ENCODE measurements around the gene G6PC2. TPM values are rescaled to one million over a fixed set of nuclear protein-coding genes. Genes with fewer than 3 reads are reported as not detected.

The G6PC2 gene
- polyA plus RNA-seq, 4 donors: 0.04 to 0.21 (median 0.13) TPM; not detected in 1

GRCh38 chr2:168941297-168941696 is 40.2 kb downstream of the G6PC2 start:
- no peak for DNase-seq (ENCODE audit: low read depth in 4 of 4, low spot score in 2 of 4)

- DNase-seq (ENCODE audit: low read depth in 4 of 4, low spot score in 2 of 4): no peak
Observed at GRCh38 chr2:168944065-168944464, 43.0 kb downstream of the G6PC2 start.

GRCh38 chr2:168945508-168945907 is 44.4 kb downstream of the G6PC2 start:
- DNase-seq (ENCODE audit: low read depth in 4 of 4, low spot score in 2 of 4): no peak

- DNase-seq (ENCODE audit: low read depth in 4 of 4, low spot score in 2 of 4): no peak
Observed at GRCh38 chr2:168948621-168949212, 47.6 kb downstream of the G6PC2 start.

GRCh38 chr2:168949324-168949723 is 48.2 kb downstream of the G6PC2 start:
- no peak for DNase-seq (ENCODE audit: low read depth in 4 of 4, low spot score in 2 of 4)

GRCh38 chr2:168951871-168952270 is 50.8 kb downstream of the G6PC2 start:
- no peak for DNase-seq (ENCODE audit: low read depth in 4 of 4, low spot score in 2 of 4)

GRCh38 chr2:168952424-168952823 is 51.3 kb downstream of the G6PC2 start:
- no peak for DNase-seq (ENCODE audit: low read depth in 4 of 4, low spot score in 2 of 4)

- no peak for DNase-seq (ENCODE audit: low read depth in 4 of 4, low spot score in 2 of 4)
Observed at GRCh38 chr2:168954256-168954655, 53.2 kb downstream of the G6PC2 start.

- DNase-seq (ENCODE audit: low read depth in 4 of 4, low spot score in 2 of 4): no peak
Observed at GRCh38 chr2:168955321-168955720, 54.2 kb downstream of the G6PC2 start.

- no peak for DNase-seq (ENCODE audit: low read depth in 4 of 4, low spot score in 2 of 4)
Observed at GRCh38 chr2:168956392-168956791, 55.3 kb downstream of the G6PC2 start.

Other genes starting within 250 kb of the G6PC2 start
- 10 to 100 TPM; 24.2 to 44.2 (median 31.4) TPM for gene NOSTRIN, start 98.7 kb upstream of the G6PC2 start, polyA plus RNA-seq (ENCODE audit: insufficient read length in 4 of 4)
- gene SPC25, start 10.9 kb upstream of the G6PC2 start, polyA plus RNA-seq (ENCODE audit: insufficient read length in 4 of 4): 10 to 100 TPM; 15.0 to 19.0 (median 17.7) TPM
- gene ABCB11, start 130.0 kb downstream of the G6PC2 start, polyA plus RNA-seq (ENCODE audit: insufficient read length in 4 of 4): under 1 TPM; 0.07 to 0.27 (median 0.13) TPM
- gene DHRS9, start 168.3 kb downstream of the G6PC2 start, polyA plus RNA-seq (ENCODE audit: insufficient read length in 4 of 4): 1 to 10 TPM in 1 of 4 donors, under 1 TPM in 3; 0.14 to 1.8 (median 0.58) TPM

Measured in left renal cortex interstitium (tissue), 4 donors.